Cardiac ventricle fibroblast (primary cell): Measurements from ENCODE around the gene P2RY10. TPM values are rescaled to one million over a fixed set of nuclear protein-coding genes. Genes with fewer than 3 reads are reported as not detected.

Source experiments
- total RNA-seq: library from RNA; depleted of rRNA; stranded (reverse); fragments of >200 nt; gene quantifications from 2 replicates; pipeline ENCODE4 v1.2.3, GENCODE V29; 2015

Gene P2RY10, protein sequence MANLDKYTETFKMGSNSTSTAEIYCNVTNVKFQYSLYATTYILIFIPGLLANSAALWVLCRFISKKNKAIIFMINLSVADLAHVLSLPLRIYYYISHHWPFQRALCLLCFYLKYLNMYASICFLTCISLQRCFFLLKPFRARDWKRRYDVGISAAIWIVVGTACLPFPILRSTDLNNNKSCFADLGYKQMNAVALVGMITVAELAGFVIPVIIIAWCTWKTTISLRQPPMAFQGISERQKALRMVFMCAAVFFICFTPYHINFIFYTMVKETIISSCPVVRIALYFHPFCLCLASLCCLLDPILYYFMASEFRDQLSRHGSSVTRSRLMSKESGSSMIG
- total RNA-seq, result not detected in 2 replicates

DNA sequence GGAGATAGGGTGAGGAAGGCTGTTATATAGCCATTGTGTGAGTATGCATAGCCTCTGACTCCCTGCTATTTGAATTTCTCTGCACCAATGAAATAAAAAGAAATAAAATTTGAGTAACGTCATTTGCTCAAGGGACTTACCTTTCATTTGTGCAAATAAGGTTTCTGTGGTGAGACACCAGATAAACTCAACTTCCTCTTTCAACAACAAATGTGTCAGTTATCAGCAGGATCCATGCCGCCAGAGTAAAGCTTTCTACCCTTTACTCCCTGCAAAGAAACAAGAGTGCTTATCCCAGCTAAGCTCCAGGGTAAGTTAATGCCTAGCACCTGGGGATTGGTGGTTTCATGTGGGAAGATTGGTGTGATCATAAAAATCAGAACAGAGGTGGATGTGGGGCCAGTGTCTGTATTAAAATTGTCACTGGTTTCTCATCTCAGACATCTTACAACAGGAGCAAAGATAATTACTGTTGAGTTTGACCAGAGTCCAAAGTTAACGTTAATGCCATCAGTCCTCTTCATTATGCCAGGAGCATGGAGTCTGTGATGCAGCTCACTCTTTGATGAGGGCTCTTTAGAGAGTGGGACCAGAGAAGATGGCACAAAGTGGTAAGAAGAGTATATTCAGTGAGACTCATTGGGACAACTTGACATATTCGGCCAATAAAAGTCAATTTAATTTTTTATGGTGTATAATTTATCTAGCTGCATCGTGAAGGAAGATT is at the start of gene P2RY10:
Gene P2RY10, plus strand, starts transcription at position 206 of the 727 bp plus-strand sequence. CDS start 15,130 bp downstream, outside the sequence.

Other genes starting within 250 kb of the P2RY10 start
- gene LPAR4, start 197.7 kb upstream of the P2RY10 start, total RNA-seq, result 0.62 TPM in 1 of 2 replicates, not detected in the other
- not detected in 2 replicates for gene GPR174, start 199.3 kb downstream of the P2RY10 start, total RNA-seq